Stimulated activated effector memory CD8-positive, alpha-beta T cell treated with anti-CD3 and anti-CD28 coated beads, Interleukin-12 subunit alpha, Interleukin-12 subunit beta, amount 100 ng/mL, for 72 hours (primary cell): ENCODE measurements around the gene STK17A.
A peak's percentile ranks its signal among the peaks of the same experiment; 100 is the strongest.

Experiments used
- ATAC-seq: fragments of 150-1000 bp; cut with Tn5 transposase; 2 replicates; pipeline ENCODE4 v1.10.0; 2021
- DNase-seq, 2 donors: peaks; one replicate each; pipeline ENCODE4 v3.0.0; 2021 to 2022; ENCODE audit warnings: low spot score in 2 of 2
- H3K27ac Mint-ChIP-seq: one replicate; pipeline ENCODE4 v1.8.0; 2022; ENCODE audit warnings: mild to moderate bottlenecking, mixed read lengths
- H3K36me3 Mint-ChIP-seq: one replicate; pipeline ENCODE4 v1.8.0; 2022; ENCODE audit warnings: mild to moderate bottlenecking, mixed read lengths
- H3K4me1 Mint-ChIP-seq: one replicate; pipeline ENCODE4 v1.8.0; 2022; ENCODE audit warnings: mixed read lengths
- H3K4me3 Mint-ChIP-seq: one replicate; pipeline ENCODE4 v1.8.0; 2022; ENCODE audit warnings: mild to moderate bottlenecking, mixed read lengths
- H3K9me3 Mint-ChIP-seq: one replicate; pipeline ENCODE4 v1.8.0; 2022; ENCODE audit warnings: mixed read lengths

Gene STK17A

DNA sequence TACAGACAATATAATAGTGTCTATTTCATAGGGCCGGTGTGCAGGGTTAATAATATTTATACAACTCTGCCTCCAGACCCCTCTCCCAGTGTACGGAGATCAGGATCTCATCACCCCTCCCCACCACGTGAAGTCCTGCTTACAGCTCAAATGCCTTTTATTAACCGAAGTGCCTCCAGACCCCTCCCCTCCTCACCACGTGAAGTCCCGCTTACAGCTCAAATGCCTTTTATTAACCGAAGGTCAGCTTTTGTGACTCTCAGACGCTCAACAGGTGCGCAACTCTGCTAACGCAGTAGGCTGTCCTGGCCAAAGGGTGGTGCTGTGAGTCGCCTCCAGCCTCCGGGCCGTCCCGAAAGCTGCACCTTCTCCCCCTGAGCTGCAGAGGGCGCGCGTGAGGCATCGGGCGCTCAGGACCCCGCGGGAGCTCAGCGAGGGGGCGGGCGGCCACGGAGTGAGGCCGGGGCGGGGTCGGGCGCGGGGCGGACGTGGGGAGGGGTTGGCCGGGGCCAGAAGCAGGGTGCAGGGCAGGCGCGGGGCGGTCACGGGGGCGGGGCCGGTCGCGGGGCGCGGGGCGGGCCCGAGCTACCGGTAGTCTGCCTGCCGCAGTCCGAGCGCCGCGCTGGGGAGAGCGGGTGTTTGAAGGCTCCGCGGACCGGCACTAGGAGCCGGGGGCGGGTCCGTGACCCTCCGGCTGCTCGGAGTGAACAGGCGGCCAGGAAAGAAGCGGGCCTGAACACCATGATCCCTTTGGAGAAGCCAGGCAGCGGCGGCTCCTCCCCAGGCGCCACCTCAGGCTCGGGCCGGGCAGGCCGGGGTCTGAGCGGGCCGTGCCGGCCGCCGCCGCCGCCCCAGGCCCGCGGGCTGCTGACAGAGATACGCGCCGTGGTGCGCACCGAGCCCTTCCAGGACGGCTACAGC, at the start of gene STK17A:
Gene STK17A (plus strand): TSS at position 606 of the 921 bp plus-strand sequence. CDS start 136 bp downstream, at position 742.
- peak; percentile 89 for ATAC-seq
- peak within 1 kb of the TSS; percentile 91 for H3K4me3 Mint-ChIP-seq
- peak; percentile 97 for DNase-seq

DNA sequence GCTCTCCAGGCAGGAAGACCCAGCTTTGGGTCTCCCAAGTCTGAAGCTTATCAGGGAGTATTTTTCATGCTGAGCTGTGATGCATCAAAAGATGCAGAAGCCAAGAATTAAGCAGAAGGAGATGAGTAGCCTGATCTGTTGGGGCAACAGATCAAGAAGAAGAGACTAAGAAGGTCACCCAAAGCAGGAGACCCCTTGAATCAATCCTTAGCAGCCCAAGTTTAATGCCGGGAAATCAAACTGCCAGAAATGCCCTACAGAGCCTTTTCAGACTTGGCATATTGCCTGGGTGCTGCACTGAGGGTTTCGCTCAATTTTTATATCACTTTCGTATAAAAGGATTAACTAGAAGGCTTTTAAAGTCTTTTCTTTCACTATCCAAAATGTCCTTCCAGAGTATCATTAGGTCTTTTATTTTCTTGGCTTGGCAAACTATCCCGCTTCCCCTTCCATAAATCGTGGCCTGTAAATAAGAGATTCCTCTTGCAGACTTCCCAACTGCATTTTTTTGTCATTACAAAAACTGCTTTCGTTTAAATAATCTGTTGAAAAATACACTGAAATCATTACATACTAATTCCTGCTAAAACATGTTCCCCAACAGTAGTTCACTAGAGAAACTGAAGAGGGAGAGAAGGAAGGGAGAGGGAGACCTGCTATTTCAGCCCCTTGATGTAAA, 49.0 kb upstream of the STK17A start:
- no peak overlapping the region for H3K27ac Mint-ChIP-seq
- no peaks in the 10 kb centered on the region for H3K36me3 Mint-ChIP-seq
- ATAC-seq (no peak), DNase-seq (no peak)
- H3K4me3 Mint-ChIP-seq, result no peak overlapping the region
- no peaks in the 10 kb centered on the region for H3K9me3 Mint-ChIP-seq
- H3K4me1 Mint-ChIP-seq, result no peaks in the 10 kb centered on the region

More for the DNA sequence above, at the start of gene STK17A:
- H3K36me3 Mint-ChIP-seq, result peaks cover 37% of the 10 kb centered on the region
- H3K27ac Mint-ChIP-seq, result peak within 1 kb of the TSS; percentile 94
- no peaks in the 10 kb centered on the region for H3K9me3 Mint-ChIP-seq
- peaks cover 29% of the 10 kb centered on the region for H3K4me1 Mint-ChIP-seq

DNA sequence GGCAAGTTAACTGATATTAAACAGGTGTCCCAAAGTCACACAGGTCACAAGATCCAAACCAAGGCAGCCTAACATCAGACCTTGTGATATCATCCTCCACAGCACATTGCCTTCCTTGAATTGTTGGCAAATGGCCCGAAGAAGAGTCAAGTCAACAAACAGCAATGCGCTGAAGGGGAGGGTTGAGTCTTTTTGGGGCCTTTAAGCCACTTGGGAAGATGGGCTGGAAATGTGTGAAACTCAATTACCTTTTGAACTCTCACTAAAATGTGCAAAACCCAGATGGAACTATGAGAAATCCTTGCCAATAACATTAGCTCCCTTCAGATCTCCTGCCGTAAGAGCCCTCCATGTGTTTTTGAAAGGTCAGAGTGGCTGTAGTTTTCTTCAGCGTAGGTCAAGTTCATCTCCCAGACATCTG, 47.9 kb upstream of the STK17A start:
- H3K27ac Mint-ChIP-seq, result no peak overlapping the region
- no peaks in the 10 kb centered on the region for H3K36me3 Mint-ChIP-seq
- no peaks in the 10 kb centered on the region for H3K9me3 Mint-ChIP-seq
- DNase-seq (no peak), ATAC-seq (no peak)
- H3K4me1 Mint-ChIP-seq, result no peaks in the 10 kb centered on the region
- no peak overlapping the region for H3K4me3 Mint-ChIP-seq

DNA sequence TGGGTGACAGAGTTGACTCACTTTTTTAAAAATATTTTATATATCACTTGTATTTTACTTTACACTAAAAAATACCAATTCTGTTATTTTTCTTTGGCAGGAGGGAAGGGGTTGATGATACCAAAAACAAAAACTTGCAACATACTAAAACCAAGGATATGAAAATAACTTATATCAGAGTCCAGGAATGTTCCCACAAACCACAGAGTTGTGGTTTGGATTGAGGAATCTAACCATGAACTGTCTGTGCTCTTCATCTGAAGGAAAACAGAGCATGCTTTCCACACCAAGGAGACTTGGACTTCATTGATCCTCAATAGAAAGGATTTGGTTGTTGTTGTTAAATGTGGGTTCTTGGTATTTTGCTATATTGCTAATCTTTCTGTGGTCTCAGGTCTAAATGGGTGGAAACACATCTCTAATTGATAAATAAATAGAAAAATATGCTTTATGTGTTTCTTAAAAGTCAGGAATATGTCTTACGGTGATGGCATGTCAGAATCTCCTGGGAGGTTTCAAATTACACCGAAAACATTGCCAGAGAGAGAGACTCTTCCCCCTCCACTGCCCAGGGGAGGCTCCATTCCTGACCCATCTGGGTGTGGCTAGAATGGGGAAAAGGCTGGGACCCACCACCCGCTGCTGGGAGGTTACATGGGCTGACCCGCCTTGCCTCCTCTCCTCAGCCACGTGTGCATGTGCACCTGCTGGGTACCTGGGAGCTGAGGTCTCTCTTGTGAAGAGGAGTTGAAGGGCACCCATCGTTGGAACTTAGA, 46.9 kb upstream of the STK17A start:
- no peak for ATAC-seq
- H3K4me3 Mint-ChIP-seq, result no peak overlapping the region
- no peaks in the 10 kb centered on the region for H3K4me1 Mint-ChIP-seq
- no peak for DNase-seq
- H3K9me3 Mint-ChIP-seq, result no peaks in the 10 kb centered on the region
- H3K36me3 Mint-ChIP-seq, result no peaks in the 10 kb centered on the region
- H3K27ac Mint-ChIP-seq, result no peak overlapping the region

DNA sequence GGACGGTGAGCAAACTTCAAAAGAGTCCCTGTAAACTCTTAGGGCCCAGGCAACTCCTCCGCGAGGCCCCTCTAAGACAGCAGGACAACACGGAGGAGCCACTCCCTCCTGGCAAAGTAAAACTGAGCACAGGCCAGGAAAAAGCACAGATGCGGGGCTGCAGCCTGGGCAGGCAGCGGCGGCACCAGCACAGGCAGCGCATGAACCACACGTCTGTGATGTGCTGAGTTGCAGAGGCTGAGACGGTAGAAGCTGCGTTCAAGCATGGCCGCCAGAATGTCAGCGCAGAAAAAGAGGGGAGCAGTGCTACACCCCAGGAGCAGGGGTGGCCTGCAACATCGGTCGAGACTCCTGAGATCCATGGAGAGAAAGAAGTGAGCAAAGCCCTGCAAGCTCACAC, 46.1 kb upstream of the STK17A start:
- ATAC-seq, result peak; percentile 11
- H3K4me3 Mint-ChIP-seq, result no peak overlapping the region
- H3K36me3 Mint-ChIP-seq, result no peaks in the 10 kb centered on the region
- H3K9me3 Mint-ChIP-seq, result no peaks in the 10 kb centered on the region
- H3K4me1 Mint-ChIP-seq, result no peaks in the 10 kb centered on the region
- H3K27ac Mint-ChIP-seq, result no peak overlapping the region
- DNase-seq, result no peak

DNA sequence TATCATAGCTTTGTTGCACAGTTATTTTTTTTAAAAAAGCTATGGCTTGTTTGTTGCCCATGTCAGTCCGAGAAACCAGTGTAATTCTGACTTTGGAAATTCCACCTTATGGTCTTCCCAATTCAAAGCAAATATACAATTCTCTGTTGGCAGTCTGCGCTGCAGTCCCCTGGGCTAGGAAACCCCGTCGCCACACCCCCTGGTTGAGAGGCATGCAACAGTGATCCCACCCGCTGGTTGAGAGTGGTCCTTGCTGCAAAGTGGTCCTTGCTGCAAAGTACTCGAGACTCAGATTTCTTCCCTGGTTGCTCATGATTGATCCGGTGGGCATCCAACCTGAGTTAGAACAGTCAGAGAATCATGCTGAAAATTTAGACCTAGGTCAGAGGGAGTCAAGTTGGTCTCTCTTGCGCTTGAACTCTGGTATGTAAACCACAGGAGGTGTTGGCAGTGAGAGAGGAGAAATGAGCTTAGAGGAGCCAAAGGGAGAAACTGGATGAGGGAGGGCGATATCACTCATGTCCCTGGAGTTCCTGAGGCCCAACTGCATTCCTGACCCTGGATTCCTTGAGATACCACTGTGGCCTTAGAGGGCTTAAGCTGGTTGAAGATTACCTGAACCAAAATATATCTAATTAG, 45.0 kb upstream of the STK17A start:
- Mint-ChIP-seq H3K36me3 (no peaks in the 10 kb centered on the region), H3K27ac (no peak overlapping the region), H3K4me1 (no peaks in the 10 kb centered on the region), H3K9me3 (no peaks in the 10 kb centered on the region), H3K4me3 (no peak overlapping the region)
- ATAC-seq (no peak), DNase-seq (no peak)

DNA sequence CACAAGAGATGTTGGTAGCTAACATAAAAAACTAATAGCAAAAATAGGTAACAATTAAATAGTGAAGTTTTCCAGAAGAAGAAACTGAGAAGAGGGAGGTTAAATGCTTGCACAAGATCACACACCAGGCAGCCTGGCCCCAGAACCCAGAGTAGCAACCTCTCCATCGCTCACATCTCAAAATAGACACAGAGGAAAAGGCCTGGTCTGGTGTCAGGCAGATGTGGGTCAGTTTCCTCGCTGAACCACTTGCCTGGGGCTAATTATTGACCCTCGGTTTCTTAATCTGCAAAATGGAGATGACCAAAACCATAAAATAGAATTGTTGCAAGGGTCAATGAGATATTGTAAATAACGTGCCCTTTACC, 44.5 kb upstream of the STK17A start:
- no peaks in the 10 kb centered on the region for H3K4me1 Mint-ChIP-seq
- H3K27ac Mint-ChIP-seq, result no peak overlapping the region
- no peaks in the 10 kb centered on the region for H3K36me3 Mint-ChIP-seq
- ATAC-seq, result no peak
- H3K4me3 Mint-ChIP-seq, result no peak overlapping the region
- DNase-seq, result no peak
- no peaks in the 10 kb centered on the region for H3K9me3 Mint-ChIP-seq

DNA sequence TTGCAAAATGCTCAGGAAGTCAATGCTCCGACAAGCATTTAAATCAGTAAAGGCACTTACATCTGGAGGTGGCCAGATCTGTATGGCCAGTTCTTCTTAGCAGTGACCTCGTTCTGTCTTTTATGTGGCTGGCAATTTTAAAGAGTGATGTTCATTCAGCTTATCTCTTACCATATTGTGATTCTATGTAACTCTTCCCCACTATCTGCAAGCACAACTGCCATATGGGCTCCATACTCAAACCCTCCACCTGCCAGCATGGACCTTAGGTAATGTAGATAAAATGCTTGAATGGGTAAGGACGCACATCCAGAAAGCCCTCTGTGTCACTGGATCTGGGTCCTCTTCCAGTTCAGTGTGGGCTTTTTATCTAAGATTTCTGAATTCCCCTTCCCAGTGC, 42.4 kb upstream of the STK17A start:
- H3K9me3 Mint-ChIP-seq, result no peaks in the 10 kb centered on the region
- no peak overlapping the region for H3K27ac Mint-ChIP-seq
- no peaks in the 10 kb centered on the region for H3K4me1 Mint-ChIP-seq
- H3K4me3 Mint-ChIP-seq, result no peak overlapping the region
- ATAC-seq (no peak), DNase-seq (no peak)
- no peaks in the 10 kb centered on the region for H3K36me3 Mint-ChIP-seq

DNA sequence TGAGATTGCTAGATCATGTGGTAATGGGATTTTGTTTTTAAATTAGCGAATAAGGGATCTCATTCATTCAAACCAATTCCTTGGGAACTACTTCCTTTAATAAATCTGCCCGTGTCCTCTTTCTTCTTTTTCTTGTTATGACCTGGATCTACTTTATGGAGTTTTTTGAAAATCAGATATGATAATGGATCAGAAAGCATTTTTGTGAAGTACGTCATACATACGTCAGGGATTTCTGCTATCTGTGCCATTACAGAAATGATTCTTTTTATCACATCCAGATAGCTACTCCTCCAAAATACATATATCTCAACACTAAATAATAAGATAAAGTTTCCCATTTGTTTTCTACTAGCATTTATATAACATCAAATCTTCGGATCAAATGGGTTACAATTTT, 40.2 kb upstream of the STK17A start:
- H3K36me3 Mint-ChIP-seq, result no peaks in the 10 kb centered on the region
- ATAC-seq (no peak), DNase-seq (no peak)
- no peaks in the 10 kb centered on the region for H3K9me3 Mint-ChIP-seq
- no peak overlapping the region for H3K27ac Mint-ChIP-seq
- no peaks in the 10 kb centered on the region for H3K4me1 Mint-ChIP-seq
- H3K4me3 Mint-ChIP-seq, result no peak overlapping the region

DNA sequence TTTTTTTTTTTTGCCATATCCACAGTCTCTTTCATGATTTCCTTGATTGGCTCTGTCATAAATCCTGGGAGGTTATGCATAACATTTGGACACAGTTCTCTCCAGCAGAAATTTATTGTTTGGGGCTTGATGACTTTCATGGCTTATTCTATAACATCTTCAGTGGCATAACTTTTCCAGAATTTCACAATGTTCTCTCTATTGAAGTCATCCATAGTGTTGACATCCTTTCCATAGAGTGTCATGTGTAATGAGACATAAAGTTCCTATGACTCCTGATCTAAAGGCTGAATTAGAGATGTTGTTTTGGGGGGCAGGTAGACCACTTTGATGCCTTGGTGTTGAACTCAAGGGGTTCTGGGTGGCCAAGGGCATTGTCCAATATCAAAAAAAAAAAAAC, 36.7 kb upstream of the STK17A start:
- Mint-ChIP-seq H3K4me1 (no peaks in the 10 kb centered on the region), H3K27ac (no peak overlapping the region), H3K36me3 (no peaks in the 10 kb centered on the region), H3K4me3 (no peak overlapping the region), H3K9me3 (no peaks in the 10 kb centered on the region)
- no peak for DNase-seq
- ATAC-seq, result no peak

DNA sequence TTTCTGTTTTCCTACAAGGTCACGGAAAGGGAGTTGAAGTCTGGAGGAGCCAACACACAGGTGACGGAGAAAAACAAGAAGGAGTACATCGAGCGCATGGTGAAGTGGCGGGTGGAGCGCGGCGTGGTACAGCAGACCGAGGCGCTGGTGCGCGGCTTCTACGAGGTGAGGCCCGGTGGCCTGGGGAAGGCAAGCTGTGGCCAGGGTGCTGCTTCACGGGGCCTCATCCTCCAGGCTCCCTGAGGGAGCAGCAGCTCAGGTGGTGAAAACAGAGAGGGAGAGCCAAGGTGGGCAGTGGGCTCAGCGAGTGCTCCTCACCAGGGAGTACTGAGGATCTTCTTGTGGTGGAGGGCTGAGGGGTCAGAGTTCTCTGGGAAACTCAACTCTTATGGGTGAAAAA, 32.5 kb upstream of the STK17A start:
- Mint-ChIP-seq H3K4me1 (peaks cover 12% of the 10 kb centered on the region), H3K9me3 (no peaks in the 10 kb centered on the region), H3K36me3 (no peaks in the 10 kb centered on the region), H3K4me3 (no peak overlapping the region), H3K27ac (no peak overlapping the region)
- DNase-seq (no peak), ATAC-seq (no peak)

DNA sequence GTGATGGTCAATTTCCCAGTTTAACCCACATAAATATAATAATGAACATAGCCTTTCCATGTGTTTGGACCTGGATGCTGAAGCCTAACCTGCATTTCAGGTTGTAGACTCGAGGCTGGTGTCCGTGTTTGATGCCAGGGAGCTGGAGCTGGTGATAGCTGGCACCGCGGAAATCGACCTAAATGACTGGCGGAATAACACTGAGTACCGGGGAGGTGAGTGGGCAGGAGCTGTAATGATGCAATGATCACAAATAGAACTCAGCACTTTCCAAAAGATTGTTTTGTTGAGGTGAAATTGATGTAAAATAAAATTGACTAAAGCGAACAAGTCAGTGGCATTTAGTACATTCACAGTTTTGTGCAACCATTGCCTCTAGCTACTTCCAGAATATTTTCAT, 30.8 kb upstream of the STK17A start:
- no peak for ATAC-seq
- Mint-ChIP-seq H3K27ac (no peak overlapping the region), H3K36me3 (no peaks in the 10 kb centered on the region), H3K4me1 (peaks cover 12% of the 10 kb centered on the region), H3K4me3 (no peak overlapping the region), H3K9me3 (no peaks in the 10 kb centered on the region)
- DNase-seq, result no peak

DNA sequence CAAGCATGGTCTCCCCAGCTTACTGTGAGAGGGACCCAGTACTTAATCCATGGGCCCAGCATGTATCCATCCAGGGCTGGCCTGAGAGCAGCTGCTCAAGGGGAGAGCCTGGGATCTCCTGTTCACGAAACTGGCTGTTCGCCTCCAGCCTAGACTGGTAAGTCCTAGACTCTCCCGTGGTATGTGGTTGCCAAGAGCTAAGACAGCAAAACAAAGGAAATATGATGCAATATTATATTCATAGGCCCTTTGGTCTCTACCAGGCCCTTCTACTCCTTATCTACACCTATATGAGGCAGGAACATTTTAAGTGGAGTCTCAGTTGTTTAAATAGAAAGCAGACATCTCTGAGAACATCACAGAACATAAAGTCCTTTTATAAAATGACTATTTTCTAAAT, 28.9 kb upstream of the STK17A start:
- H3K36me3 Mint-ChIP-seq, result no peaks in the 10 kb centered on the region
- peaks cover 12% of the 10 kb centered on the region for H3K4me1 Mint-ChIP-seq
- ATAC-seq, result no peak
- no peaks in the 10 kb centered on the region for H3K9me3 Mint-ChIP-seq
- DNase-seq, result no peak
- peak overlapping the region; percentile 23 for H3K27ac Mint-ChIP-seq
- H3K4me3 Mint-ChIP-seq, result no peak overlapping the region

DNA sequence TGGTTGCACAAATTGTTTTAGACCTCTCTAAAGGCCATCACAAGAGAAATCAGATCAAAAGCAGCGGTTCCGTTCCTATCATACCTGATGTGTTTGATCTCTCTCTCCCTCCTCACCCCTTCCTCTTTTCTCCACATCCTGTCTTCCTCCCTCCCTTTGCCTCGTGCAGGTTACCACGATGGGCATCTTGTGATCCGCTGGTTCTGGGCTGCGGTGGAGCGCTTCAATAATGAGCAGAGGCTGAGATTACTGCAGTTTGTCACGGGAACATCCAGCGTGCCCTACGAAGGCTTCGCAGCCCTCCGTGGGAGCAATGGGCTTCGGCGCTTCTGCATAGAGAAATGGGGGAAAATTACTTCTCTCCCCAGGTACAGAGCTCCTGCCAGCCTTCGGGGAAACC, 28.5 kb upstream of the STK17A start:
- DNase-seq, result no peak
- no peak for ATAC-seq
- Mint-ChIP-seq H3K4me3 (no peak overlapping the region), H3K27ac (no peak overlapping the region), H3K4me1 (peaks cover 12% of the 10 kb centered on the region), H3K36me3 (no peaks in the 10 kb centered on the region), H3K9me3 (no peaks in the 10 kb centered on the region)

DNA sequence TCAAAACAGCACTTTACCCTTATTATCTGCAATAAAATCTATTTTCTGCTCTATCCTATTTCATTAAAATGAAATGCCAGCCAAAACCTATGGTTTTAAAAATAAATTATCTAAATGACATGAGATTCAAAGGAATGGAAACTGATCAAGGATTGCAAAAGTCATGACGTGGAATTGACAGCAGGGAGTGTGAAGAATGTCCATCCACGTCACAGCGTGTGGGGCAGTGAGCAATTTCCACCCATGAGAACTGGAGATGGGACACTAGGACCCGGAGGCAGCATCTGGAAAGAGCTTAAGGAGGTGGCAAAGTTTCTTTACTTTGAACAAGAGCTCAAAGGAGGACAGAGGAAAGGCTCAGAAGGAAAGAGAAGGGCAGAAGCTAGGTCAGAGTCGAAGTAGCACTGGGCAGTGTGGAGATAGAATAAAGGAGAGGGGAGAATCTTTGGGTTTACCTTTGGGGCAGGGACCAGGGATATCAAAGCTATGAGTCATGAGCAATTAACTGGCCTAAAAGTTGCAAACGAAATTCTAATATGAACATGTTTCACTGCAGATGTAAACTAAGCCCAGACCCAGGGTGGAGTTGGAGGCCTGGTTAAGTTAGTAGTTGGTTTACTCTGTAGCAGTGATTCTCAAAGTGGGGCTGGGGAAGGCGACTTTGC, 24.9 kb upstream of the STK17A start:
- H3K4me1 Mint-ChIP-seq, result peaks cover 12% of the 10 kb centered on the region
- no peaks in the 10 kb centered on the region for H3K9me3 Mint-ChIP-seq
- DNase-seq, result no peak
- H3K27ac Mint-ChIP-seq, result no peak overlapping the region
- H3K36me3 Mint-ChIP-seq, result no peaks in the 10 kb centered on the region
- H3K4me3 Mint-ChIP-seq, result no peak overlapping the region
- no peak for ATAC-seq
